Astrocyte (in vitro differentiated cells and primary cell): ENCODE results near the gene SERPINA1.

Source experiments
- CTCF ChIP-seq: IDR thresholded peaks from 2 replicates; pipeline ENCODE4 v1.5.1; 2011; ENCODE audit warnings: low read depth, mild to moderate bottlenecking, inconsistent platforms, low read length, moderate library complexity; ENCODE audit not compliant: insufficient read depth
- EZH2 ChIP-seq: IDR thresholded peaks from 2 replicates; pipeline ENCODE4 v1.6.1; 2012; ENCODE audit warnings: mild to moderate bottlenecking, low read length, inconsistent platforms; ENCODE audit not compliant: insufficient read depth

- TF ChIP-seq CTCF (no peak), EZH2 (no peak)
Measured at GRCh38 chr14:94337274-94337673, 51.1 kb downstream of the SERPINA1 start.
